Bronchial epithelial cell (primary cell): ENCODE results near the gene TCF4. TPM values are rescaled to one million over a fixed set of nuclear protein-coding genes. Genes with fewer than 3 reads are reported as not detected.
A peak's percentile ranks its signal among the peaks of the same experiment; 100 is the strongest.

Source experiments
- DNase-seq: peaks from one replicate; pipeline ENCODE4 v3.0.0-alpha.2; 2010; ENCODE audit warnings: low read depth
- FAIRE-seq: peaks from 2 replicates; lab custom pipeline; 2011; peaks lifted over from hg19 to GRCh38; lab: Jason Lieb, UNC
- H3K27me3 ChIP-seq: 2 replicates; pipeline ENCODE4 v1.5.1; 2011; ENCODE audit warnings: low read length; ENCODE audit not compliant: control insufficient read depth, insufficient read depth
- H3K36me3 ChIP-seq: 2 replicates; pipeline ENCODE4 v1.5.1; 2011; ENCODE audit warnings: low read length; ENCODE audit not compliant: control insufficient read depth, insufficient read depth
- H3K4me3 ChIP-seq: 2 replicates; pipeline ENCODE4 v1.5.1; 2011; ENCODE audit warnings: mild to moderate bottlenecking, low read depth, low read length, control low read depth
- CTCF ChIP-seq: IDR thresholded peaks from 2 replicates; pipeline ENCODE4 v1.5.1; 2011; ENCODE audit warnings: mild to moderate bottlenecking, moderate library complexity, low read length, control low read depth, inconsistent platforms; ENCODE audit not compliant: insufficient read depth, severe bottlenecking
- total RNA-seq: library from RNA; depleted of rRNA; stranded (reverse); fragments of >200 nt; gene quantifications from 2 replicates; pipeline ENCODE4 v1.2.1, GENCODE V29; 2014

Gene TCF4
- total RNA-seq, 1 donor from 2014 or later, result 10.0 TPM

DNA sequence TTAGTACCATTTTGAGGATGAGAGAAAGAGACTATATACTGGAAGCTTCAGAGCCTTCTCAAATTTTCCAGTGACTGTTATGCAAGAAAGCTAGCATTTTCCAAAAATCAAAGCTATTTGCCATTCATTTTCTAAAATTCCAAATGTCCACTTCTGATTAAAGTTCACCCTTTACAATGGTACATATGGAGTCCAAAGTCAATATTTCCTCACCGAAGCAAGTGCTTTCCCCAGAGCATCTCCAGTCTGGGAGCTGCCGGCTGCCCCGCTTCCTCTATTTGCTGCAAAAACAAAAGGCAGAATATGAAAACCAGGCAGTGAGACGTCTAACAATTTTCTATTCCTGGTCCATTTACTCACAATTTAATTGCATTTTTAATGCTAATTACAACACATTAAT is 326.7 kb downstream of the TCF4 start:
- no peak for TF ChIP-seq CTCF
- DNase-seq (no peak), FAIRE-seq (no peak)
- H3K36me3 ChIP-seq, result no peaks in the 10 kb centered on the region
- no peaks in the 10 kb centered on the region for H3K27me3 ChIP-seq
- H3K4me3 ChIP-seq, result no peak overlapping the region

DNA sequence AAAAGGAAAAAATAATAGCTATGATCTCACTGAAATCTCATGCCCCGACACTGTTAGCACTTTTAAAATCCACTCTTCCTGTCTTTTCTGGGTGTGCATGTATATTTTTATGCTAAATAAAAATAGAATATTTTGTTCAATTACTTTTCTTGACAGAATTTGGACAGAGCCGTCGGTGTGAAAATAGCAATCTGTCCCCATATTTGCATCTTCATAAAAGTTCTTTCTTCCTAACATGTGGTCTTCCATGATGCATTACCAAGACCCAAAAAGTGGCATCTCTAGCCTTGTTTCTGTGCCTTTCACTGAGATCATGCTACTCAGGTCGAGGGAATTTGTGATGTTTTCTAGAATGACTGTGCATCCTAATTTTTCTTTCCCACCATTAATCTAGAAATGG is 329.9 kb downstream of the TCF4 start:
- no peak overlapping the region for H3K4me3 ChIP-seq
- no peaks in the 10 kb centered on the region for H3K36me3 ChIP-seq
- DNase-seq (no peak), FAIRE-seq (no peak)
- TF ChIP-seq CTCF, result no peak
- no peaks in the 10 kb centered on the region for H3K27me3 ChIP-seq

DNA sequence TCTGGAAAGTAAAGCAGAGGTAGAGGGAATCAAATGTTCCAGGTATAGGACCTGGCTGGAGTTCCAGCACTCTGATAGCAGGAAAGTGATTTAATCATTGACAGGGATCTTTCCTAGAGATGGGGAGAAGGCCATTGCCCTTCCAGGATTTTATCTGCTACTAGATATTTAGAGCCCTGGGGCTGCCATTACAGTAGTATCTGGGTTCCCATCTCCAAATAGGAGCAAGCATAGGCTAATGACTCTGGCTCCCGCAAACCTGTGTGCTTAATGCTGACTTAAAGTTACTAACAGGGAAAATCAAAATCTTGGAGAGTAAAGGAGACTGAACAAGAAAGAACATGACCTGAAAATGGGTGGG is 331.1 kb downstream of the TCF4 start:
- no peak overlapping the region for H3K4me3 ChIP-seq
- no peak for FAIRE-seq
- no peaks in the 10 kb centered on the region for H3K27me3 ChIP-seq
- no peaks in the 10 kb centered on the region for H3K36me3 ChIP-seq
- DNase-seq, result peak; percentile 23
- no peak for TF ChIP-seq CTCF

GRCh38 chr18:55256226-55256928 is 331.6 kb downstream of the TCF4 start:
- DNase-seq, result peak; percentile 34
- Histone ChIP-seq H3K36me3 (no peaks in the 10 kb centered on the region), H3K4me3 (no peak overlapping the region)

GRCh38 chr18:55253814-55254213 is 334.2 kb downstream of the TCF4 start:
- no peak overlapping the region for H3K4me3 ChIP-seq
- no peak for TF ChIP-seq CTCF
- DNase-seq, result no peak
- H3K36me3 ChIP-seq, result no peaks in the 10 kb centered on the region
- FAIRE-seq, result no peak
- H3K27me3 ChIP-seq, result no peaks in the 10 kb centered on the region

More at GRCh38 chr18:55256226-55256928, 331.6 kb downstream of the TCF4 start:
- H3K27me3 ChIP-seq, result no peaks in the 10 kb centered on the region
- FAIRE-seq, result no peak
- TF ChIP-seq CTCF, result no peak

- DNase-seq (no peak), FAIRE-seq (no peak)
- Histone ChIP-seq H3K27me3 (no peaks in the 10 kb centered on the region), H3K36me3 (no peaks in the 10 kb centered on the region), H3K4me3 (no peak overlapping the region)
- no peak for TF ChIP-seq CTCF
Observed at GRCh38 chr18:55252901-55253300, 335.1 kb downstream of the TCF4 start.
